ENCODE data around the gene CYBC1. TPM values are rescaled to one million over a fixed set of nuclear protein-coding genes. Genes with fewer than 3 reads are reported as not detected.

The CYBC1 gene
- total RNA-seq, 1 experiment from 2014 or later, result 174 TPM

DNA sequence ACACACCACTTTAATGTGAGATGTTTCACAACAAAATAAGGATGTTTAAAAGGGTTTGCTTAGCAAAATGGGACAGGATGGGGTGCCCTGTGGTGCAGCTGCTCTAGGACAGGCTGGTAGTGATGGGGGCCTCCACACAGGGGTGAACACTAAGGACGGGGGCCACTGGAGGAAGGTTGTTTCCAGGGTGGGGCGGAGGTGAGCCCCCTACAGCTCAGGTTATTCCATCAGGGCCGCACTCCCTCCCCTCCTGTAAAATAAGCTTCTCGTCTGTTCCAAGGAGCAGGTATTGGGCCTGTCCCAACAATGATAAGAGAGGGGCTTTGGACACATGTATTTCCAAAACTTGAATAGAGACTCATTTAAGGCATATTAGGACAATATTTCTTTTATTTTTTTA lies 34.3 kb downstream of the CYBC1 start:
- TF ChIP-seq POLR2AphosphoS5 (IDR thresholded peaks at IDR 0.05; ENCODE audit: low read depth, low read length) (no peak), SIN3A (IDR thresholded peaks at IDR 0.05; ENCODE audit: borderline replicate concordance, insufficient read depth, low read depth, low read length) (no peak), TCF7L2 (IDR thresholded peaks at IDR 0.05; ENCODE audit: low read depth, low read length) (no peak)
- TF ChIP-seq, protein P1, sequence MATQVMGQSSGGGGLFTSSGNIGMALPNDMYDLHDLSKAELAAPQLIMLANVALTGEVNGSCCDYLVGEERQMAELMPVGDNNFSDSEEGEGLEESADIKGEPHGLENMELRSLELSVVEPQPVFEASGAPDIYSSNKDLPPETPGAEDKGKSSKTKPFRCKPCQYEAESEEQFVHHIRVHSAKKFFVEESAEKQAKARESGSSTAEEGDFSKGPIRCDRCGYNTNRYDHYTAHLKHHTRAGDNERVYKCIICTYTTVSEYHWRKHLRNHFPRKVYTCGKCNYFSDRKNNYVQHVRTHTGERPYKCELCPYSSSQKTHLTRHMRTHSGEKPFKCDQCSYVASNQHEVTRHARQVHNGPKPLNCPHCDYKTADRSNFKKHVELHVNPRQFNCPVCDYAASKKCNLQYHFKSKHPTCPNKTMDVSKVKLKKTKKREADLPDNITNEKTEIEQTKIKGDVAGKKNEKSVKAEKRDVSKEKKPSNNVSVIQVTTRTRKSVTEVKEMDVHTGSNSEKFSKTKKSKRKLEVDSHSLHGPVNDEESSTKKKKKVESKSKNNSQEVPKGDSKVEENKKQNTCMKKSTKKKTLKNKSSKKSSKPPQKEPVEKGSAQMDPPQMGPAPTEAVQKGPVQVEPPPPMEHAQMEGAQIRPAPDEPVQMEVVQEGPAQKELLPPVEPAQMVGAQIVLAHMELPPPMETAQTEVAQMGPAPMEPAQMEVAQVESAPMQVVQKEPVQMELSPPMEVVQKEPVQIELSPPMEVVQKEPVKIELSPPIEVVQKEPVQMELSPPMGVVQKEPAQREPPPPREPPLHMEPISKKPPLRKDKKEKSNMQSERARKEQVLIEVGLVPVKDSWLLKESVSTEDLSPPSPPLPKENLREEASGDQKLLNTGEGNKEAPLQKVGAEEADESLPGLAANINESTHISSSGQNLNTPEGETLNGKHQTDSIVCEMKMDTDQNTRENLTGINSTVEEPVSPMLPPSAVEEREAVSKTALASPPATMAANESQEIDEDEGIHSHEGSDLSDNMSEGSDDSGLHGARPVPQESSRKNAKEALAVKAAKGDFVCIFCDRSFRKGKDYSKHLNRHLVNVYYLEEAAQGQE (IDR thresholded peaks at IDR 0.05; ENCODE audit: insufficient read depth in 1 of 2, low read depth in 2 of 2, low read length in 1 of 2), result 0 out of 4 replicates have a peak, but pooled peaks of 1 of the 2 experiments have one; percentile 23
- TF ChIP-seq, protein P2, sequence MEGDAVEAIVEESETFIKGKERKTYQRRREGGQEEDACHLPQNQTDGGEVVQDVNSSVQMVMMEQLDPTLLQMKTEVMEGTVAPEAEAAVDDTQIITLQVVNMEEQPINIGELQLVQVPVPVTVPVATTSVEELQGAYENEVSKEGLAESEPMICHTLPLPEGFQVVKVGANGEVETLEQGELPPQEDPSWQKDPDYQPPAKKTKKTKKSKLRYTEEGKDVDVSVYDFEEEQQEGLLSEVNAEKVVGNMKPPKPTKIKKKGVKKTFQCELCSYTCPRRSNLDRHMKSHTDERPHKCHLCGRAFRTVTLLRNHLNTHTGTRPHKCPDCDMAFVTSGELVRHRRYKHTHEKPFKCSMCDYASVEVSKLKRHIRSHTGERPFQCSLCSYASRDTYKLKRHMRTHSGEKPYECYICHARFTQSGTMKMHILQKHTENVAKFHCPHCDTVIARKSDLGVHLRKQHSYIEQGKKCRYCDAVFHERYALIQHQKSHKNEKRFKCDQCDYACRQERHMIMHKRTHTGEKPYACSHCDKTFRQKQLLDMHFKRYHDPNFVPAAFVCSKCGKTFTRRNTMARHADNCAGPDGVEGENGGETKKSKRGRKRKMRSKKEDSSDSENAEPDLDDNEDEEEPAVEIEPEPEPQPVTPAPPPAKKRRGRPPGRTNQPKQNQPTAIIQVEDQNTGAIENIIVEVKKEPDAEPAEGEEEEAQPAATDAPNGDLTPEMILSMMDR (IDR thresholded peaks at IDR 0.05), result no peak
- ChIA-PET CTCF (no interaction called here), POLR2A (no interaction called here)
- in situ Hi-C loops (cut with HindIII; ENCODE audit: low pct_unique_long_range_greater_than_20kb, low sequenced_read_pairs), result loop anchor here (5.0 kb wide), 1 partner anchor 69 kb away; no protein-coding TSS in a partner anchor
- H3K36me3 ChIP-seq (ENCODE audit: control insufficient read depth, insufficient read depth, low read length), result peaks cover 3% of the 10 kb centered on the region; the same call in 1 of the 2 replicates
- no peak overlapping the region for H3K4me3 ChIP-seq (ENCODE audit: low read depth in 2 of 2, low read length in 2 of 2)
- no peak for DNase-seq (ENCODE audit: low read depth, low spot score)
- no peaks in the 10 kb centered on the region for H3K9me3 ChIP-seq (ENCODE audit: control insufficient read depth, insufficient read depth, low read depth, low read length)
- intact Hi-C loops (cut with micrococcal nuclease; ENCODE audit: unreplicated experiment), result no loop called here
- no peak for ATAC-seq
- H3K27me3 ChIP-seq (ENCODE audit: control insufficient read depth, insufficient read depth, low read length), result no peaks in the 10 kb centered on the region
- BruUV-seq (replicated peaks), result no TSS peak
- H3K4me1 ChIP-seq (ENCODE audit: control insufficient read depth, insufficient read depth, low read length), result peaks cover 18% of the 10 kb centered on the region
- no peak overlapping the region for H3K27ac ChIP-seq (ENCODE audit: low read length)

- TF ChIP-seq, protein P2 (IDR thresholded peaks at IDR 0.05), result no peak
- TF ChIP-seq SIN3A (IDR thresholded peaks at IDR 0.05; ENCODE audit: borderline replicate concordance, insufficient read depth, low read depth, low read length) (no peak), TCF7L2 (IDR thresholded peaks at IDR 0.05; ENCODE audit: low read depth, low read length) (no peak), POLR2AphosphoS5 (IDR thresholded peaks at IDR 0.05; ENCODE audit: low read depth, low read length) (no peak)
- TF ChIP-seq, protein P1 (IDR thresholded peaks at IDR 0.05; ENCODE audit: insufficient read depth in 1 of 2, low read depth in 2 of 2, low read length in 1 of 2), result no peak
- BruUV-seq (replicated peaks), result no TSS peak
- intact Hi-C loops (cut with micrococcal nuclease; ENCODE audit: unreplicated experiment), result no loop called here
- Histone ChIP-seq H3K4me1 (ENCODE audit: control insufficient read depth, insufficient read depth, low read length) (peaks cover 18% of the 10 kb centered on the region), H3K27ac (ENCODE audit: low read length) (no peak overlapping the region), H3K4me3 (ENCODE audit: low read depth in 2 of 2, low read length in 2 of 2) (no peak overlapping the region), H3K9me3 (ENCODE audit: control insufficient read depth, insufficient read depth, low read depth, low read length) (no peaks in the 10 kb centered on the region), H3K27me3 (ENCODE audit: control insufficient read depth, insufficient read depth, low read length) (no peaks in the 10 kb centered on the region), H3K36me3 (ENCODE audit: control insufficient read depth, insufficient read depth, low read length) (peaks cover 3% of the 10 kb centered on the region; the same call in 1 of the 2 replicates)
- ChIA-PET POLR2A (no interaction called here), CTCF (no interaction called here)
- ATAC-seq, result no peak
- in situ Hi-C loops (cut with HindIII; ENCODE audit: low pct_unique_long_range_greater_than_20kb, low sequenced_read_pairs), result loop anchor here (5.0 kb wide), 1 partner anchor 68 kb away; no protein-coding TSS in a partner anchor
- DNase-seq (ENCODE audit: low read depth, low spot score), result no peak
These were observed 34.8 kb downstream of the CYBC1 start for GRCh38 chr17:82415786-82416185.

All from Panc1 (cell line).